Loucy (cell line): ENCODE data around the gene DROSHA.

Source experiments
- CTCF ChIP-seq: fragments of 200-600 bp; sonication (generic); conservative IDR thresholded peaks from 2 replicates; pipeline ENCODE4 v1.5.1; 2014; ENCODE audit warnings: mild to moderate bottlenecking, antibody characterized with exemption, low read length
- EZH2phosphoT487 ChIP-seq: fragments of 200-600 bp; IDR thresholded peaks from 2 replicates; pipeline ENCODE4 v1.6.1; 2018; ENCODE audit warnings: antibody characterized with exemption, mild to moderate bottlenecking, moderate library complexity, borderline replicate concordance

GRCh38 chr5:31404325-31404724 lies 127.6 kb downstream of the DROSHA start:
- TF ChIP-seq CTCF (no peak), EZH2phosphoT487 (no peak)
